Calu3 (cell line): ENCODE measurements around the gene CRELD1. TPM values are rescaled to one million over a fixed set of nuclear protein-coding genes. Genes with fewer than 3 reads are reported as not detected.

Experiments used
- Bru-seq: library from RNA; stranded (reverse); fragments of 400-500 nt; gene quantifications from one replicate; lab custom pipeline; 2021; lab: Mats Ljungman, UMichigan
- BruChase-seq, 2 experiments: library from RNA; stranded (reverse); fragments of 400-500 nt; gene quantifications; one replicate each; lab custom pipeline; 2021; lab: Mats Ljungman, UMichigan
- BruUV-seq: library from RNA; stranded (reverse); fragments of 400-500 nt; replicated peaks from 2 replicates; lab custom pipeline; 2021; lab: Mats Ljungman, UMichigan
- CTCF ChIA-PET: fragments of 300-600 bp; sonication (Branson Sonifier 250); formaldehyde crosslinking; loops from one replicate; lab custom pipeline; 2022; ENCODE audit warnings: antibody characterized with exemption; lab: Charles Lee
- DNase-seq: peaks from one replicate; pipeline ENCODE4 v3.0.0; 2022
- H3K27ac Mint-ChIP-seq: one replicate; pipeline ENCODE4 v1.8.0; 2022; ENCODE audit warnings: mixed read lengths; ENCODE audit not compliant: unreplicated experiment
- H3K27me3 Mint-ChIP-seq: one replicate; pipeline ENCODE4 v1.8.0; 2022; ENCODE audit warnings: mixed read lengths; ENCODE audit not compliant: unreplicated experiment
- H3K36me3 Mint-ChIP-seq: one replicate; pipeline ENCODE4 v1.8.0; 2022; ENCODE audit warnings: mild to moderate bottlenecking, moderate library complexity, mixed read lengths; ENCODE audit not compliant: insufficient read depth, unreplicated experiment
- H3K4me1 Mint-ChIP-seq: one replicate; pipeline ENCODE4 v1.8.0; 2022; ENCODE audit warnings: mild to moderate bottlenecking, low read depth, mixed read lengths; ENCODE audit not compliant: unreplicated experiment
- H3K4me3 Mint-ChIP-seq: one replicate; pipeline ENCODE4 v1.8.0; 2022; ENCODE audit warnings: mild to moderate bottlenecking, low read depth, moderate library complexity, mixed read lengths; ENCODE audit not compliant: unreplicated experiment
- H3K9me3 Mint-ChIP-seq: one replicate; pipeline ENCODE4 v1.8.0; 2022; ENCODE audit warnings: low read depth, mixed read lengths; ENCODE audit not compliant: unreplicated experiment
- CTCF ChIP-seq: fragments of 200-600 bp; IDR thresholded peaks from one replicate; pipeline ENCODE4 v1.8.0; 2022; ENCODE audit warnings: antibody characterized with exemption; ENCODE audit not compliant: unreplicated experiment
- intact Hi-C: fragments of 100-400 bp; cut with micrococcal nuclease; formaldehyde crosslinking; loops from one replicate; pipeline ENCODE4 v1.10.0; 2022; ENCODE audit not compliant: unreplicated experiment
- long read RNA-seq: library from polyadenylated mRNA; stranded (forward); transcript quantifications from one replicate; pipeline ENCODE4 v2.0.0, GENCODE V29; 2022
- total RNA-seq: library from RNA; stranded (reverse); gene quantifications from 2 replicates; pipeline ENCODE4 v1.2.3, GENCODE V29; 2022

CRELD1 gene
- total RNA-seq: 23.2 and 25.4 TPM in 2 replicates
- Bru-seq, nascent RNA: percentile 53 among the genes with signal in this experiment
- BruChase-seq, experiment 1, labeled RNA remaining after a 6-hour chase: percentile 55 among the genes with signal in this experiment
- BruChase-seq, experiment 2, labeled RNA remaining after a 2-hour chase: percentile 57 among the genes with signal in this experiment
- long read RNA-seq, transcript CRELD1-206 (11 exons, 1,778 nt): minor isoform, 11 of 57 reads
- long read RNA-seq, transcript CRELD1-203 (11 exons, 1,728 nt): major isoform, 18 of 57 reads
- long read RNA-seq, partial matches to known transcripts: 6 of 57 reads
- long read RNA-seq, other reads (novel, unspliced or antisense): 15 of 57 reads

- Mint-ChIP-seq H3K36me3 (peaks cover 36% of the 10 kb centered on the region), H3K4me1 (peaks cover 15% of the 10 kb centered on the region), H3K27ac (peak within 1 kb of the TSS; percentile 95), H3K4me3 (peak within 1 kb of the TSS; percentile 93), H3K9me3 (no peaks in the 10 kb centered on the region), H3K27me3 (no peaks in the 10 kb centered on the region)
- DNase-seq: peak; percentile 97
- intact Hi-C loops: loop anchor here (2.0 to 5.0 kb wide), 2 partner anchors 35 to 86 kb away; no protein-coding TSS in a partner anchor
- no peak for TF ChIP-seq CTCF
- CTCF ChIA-PET: interaction anchor here (0.5 to 1.9 kb wide), 4 partner anchors 13 to 71 kb away, joined by 4 to 20 read pairs (median 8); no protein-coding TSS in a partner anchor
- BruUV-seq: TSS peak; percentile 69
These were observed at the start of gene CRELD1 for GRCh38 chr3:9933561-9934234. Gene CRELD1, plus strand, starts transcription at chr3:9933834. Its CDS starts 605 bp downstream, at chr3:9934439.

GRCh38 chr3:9884555-9885165 lies 49.0 kb upstream of the CRELD1 start:
- H3K9me3 Mint-ChIP-seq: no peaks in the 10 kb centered on the region
- intact Hi-C loops: no loop called here
- peak; percentile 36 for DNase-seq
- H3K36me3 Mint-ChIP-seq: peaks cover 5% of the 10 kb centered on the region
- H3K4me3 Mint-ChIP-seq: no peak overlapping the region
- no peak for TF ChIP-seq CTCF
- CTCF ChIA-PET: interaction anchor here (0.5 to 1.2 kb wide), 6 partner anchors 13 to 320 kb away, joined by 3 to 8 read pairs (median 4); no protein-coding TSS in a partner anchor
- no TSS peak for BruUV-seq
- H3K27ac Mint-ChIP-seq: peak overlapping the region; percentile 66
- peaks cover 23% of the 10 kb centered on the region for H3K4me1 Mint-ChIP-seq
- no peaks in the 10 kb centered on the region for H3K27me3 Mint-ChIP-seq

- no peak for DNase-seq
- no peaks in the 10 kb centered on the region for H3K9me3 Mint-ChIP-seq
- peaks cover 12% of the 10 kb centered on the region for H3K36me3 Mint-ChIP-seq
- no peaks in the 10 kb centered on the region for H3K27me3 Mint-ChIP-seq
- no peak overlapping the region for H3K27ac Mint-ChIP-seq
- H3K4me1 Mint-ChIP-seq: peaks cover 13% of the 10 kb centered on the region
- no TSS peak for BruUV-seq
- CTCF ChIA-PET: no interaction called here
- intact Hi-C loops: no loop called here
- TF ChIP-seq CTCF: no peak
- H3K4me3 Mint-ChIP-seq: no peak overlapping the region
These were observed 47.3 kb upstream of the CRELD1 start for GRCh38 chr3:9886328-9886727.

- no peak for DNase-seq
- Mint-ChIP-seq H3K36me3 (peaks cover 20% of the 10 kb centered on the region), H3K9me3 (peaks cover 2% of the 10 kb centered on the region), H3K4me1 (peaks cover 20% of the 10 kb centered on the region), H3K27ac (no peak overlapping the region), H3K4me3 (no peak overlapping the region), H3K27me3 (no peaks in the 10 kb centered on the region)
- no peak for TF ChIP-seq CTCF
- BruUV-seq: no TSS peak
- intact Hi-C loops: no loop called here
- CTCF ChIA-PET: interaction anchor here (0.8 kb wide), 1 partner anchor 10 kb away, joined by 3 read pairs; no protein-coding TSS in a partner anchor
These were observed 46.2 kb upstream of the CRELD1 start for GRCh38 chr3:9887480-9887879.
